GM19438 (cell line): ENCODE measurements around the gene SMYD3.

Experiments
- ATAC-seq: cut with Tn5 transposase; IDR thresholded peaks from one replicate; pipeline ENCODE4 v1.9.1; 2021; ENCODE audit warnings: low read depth; ENCODE audit not compliant: unreplicated experiment

The SMYD3 gene

GRCh38 chr1:245869847-245870246 is 637.2 kb downstream of the SMYD3 start:
- no peak for ATAC-seq

GRCh38 chr1:245867738-245868137 is 639.3 kb downstream of the SMYD3 start:
- no peak for ATAC-seq

- no peak for ATAC-seq
These were observed 642.2 kb downstream of the SMYD3 start for GRCh38 chr1:245864872-245865271.

GRCh38 chr1:245863566-245864184 is 643.4 kb downstream of the SMYD3 start:
- ATAC-seq, result no peak

- ATAC-seq, result no peak
These were observed 644.1 kb downstream of the SMYD3 start for GRCh38 chr1:245862812-245863540.

- ATAC-seq, result no peak
These were observed 646.2 kb downstream of the SMYD3 start for GRCh38 chr1:245860657-245861544.

- ATAC-seq, result no peak
These were observed 647.5 kb downstream of the SMYD3 start for GRCh38 chr1:245859493-245860114.

GRCh38 chr1:245858722-245859492 is 648.2 kb downstream of the SMYD3 start:
- ATAC-seq, result no peak

- no peak for ATAC-seq
These were observed 648.9 kb downstream of the SMYD3 start for GRCh38 chr1:245858022-245858721.

GRCh38 chr1:245856944-245857531 is 650.0 kb downstream of the SMYD3 start:
- no peak for ATAC-seq

GRCh38 chr1:245855846-245856730 is 651.0 kb downstream of the SMYD3 start:
- no peak for ATAC-seq

- ATAC-seq, result no peak
These were observed 653.8 kb downstream of the SMYD3 start for GRCh38 chr1:245853291-245853690.

GRCh38 chr1:245843101-245843500 is 664.0 kb downstream of the SMYD3 start:
- ATAC-seq, result no peak

- ATAC-seq, result no peak
These were observed 665.0 kb downstream of the SMYD3 start for GRCh38 chr1:245842106-245842505.

- no peak for ATAC-seq
These were observed 666.1 kb downstream of the SMYD3 start for GRCh38 chr1:245840971-245841370.

- no peak for ATAC-seq
These were observed 669.4 kb downstream of the SMYD3 start for GRCh38 chr1:245837718-245838117.

- ATAC-seq, result no peak
These were observed 671.7 kb downstream of the SMYD3 start for GRCh38 chr1:245835386-245835785.

GRCh38 chr1:245834002-245834401 is 673.1 kb downstream of the SMYD3 start:
- no peak for ATAC-seq
